H9 (cell line): ENCODE measurements around the gene ONECUT1. TPM values are rescaled to one million over a fixed set of nuclear protein-coding genes. Genes with fewer than 3 reads are reported as not detected.
A peak's percentile ranks its signal among the peaks of the same experiment; 100 is the strongest.

Experiments used
- DNase-seq: peaks from one replicate; pipeline ENCODE4 v3.0.0-alpha.2; 2017
- H2AFZ ChIP-seq: one replicate; pipeline ENCODE4 v1.6.1; 2013; ENCODE audit warnings: mild to moderate bottlenecking, low read length, control low read depth, moderate library complexity
- H2AK5ac ChIP-seq: 2 replicates; pipeline ENCODE4 v1.6.1; 2013; ENCODE audit warnings: low read length, control low read depth, mixed read lengths; ENCODE audit not compliant: insufficient read length
- H2BK120ac ChIP-seq: one replicate; pipeline ENCODE4 v1.6.1; 2013; ENCODE audit warnings: low read depth, mild to moderate bottlenecking, low read length, control low read depth, inconsistent platforms; ENCODE audit not compliant: poor library complexity, severe bottlenecking
- H2BK12ac ChIP-seq: 2 replicates; pipeline ENCODE4 v1.6.1; 2013; ENCODE audit warnings: low read length, control low read depth, mixed read lengths, low read depth; ENCODE audit not compliant: insufficient read length
- H2BK15ac ChIP-seq: 2 replicates; pipeline ENCODE4 v1.6.1; 2013; ENCODE audit warnings: low read depth, low read length, control low read depth
- H2BK20ac ChIP-seq: one replicate; pipeline ENCODE4 v1.6.1; 2013; ENCODE audit warnings: low read depth, mild to moderate bottlenecking, low read length, control low read depth, inconsistent platforms; ENCODE audit not compliant: poor library complexity, severe bottlenecking
- H2BK5ac ChIP-seq: 2 replicates; pipeline ENCODE4 v1.6.1; 2013; ENCODE audit warnings: low read length, control low read depth, mixed read lengths; ENCODE audit not compliant: insufficient read length
- H3K14ac ChIP-seq: 2 replicates; pipeline ENCODE4 v1.6.1; 2013; ENCODE audit warnings: low read length, control low read depth; ENCODE audit not compliant: insufficient read depth
- H3K18ac ChIP-seq: 2 replicates; pipeline ENCODE4 v1.6.1; 2013; ENCODE audit warnings: low read depth, mild to moderate bottlenecking, mixed read lengths, low read length, control low read depth; ENCODE audit not compliant: insufficient read length
- H3K23ac ChIP-seq: 2 replicates; pipeline ENCODE4 v1.6.1; 2013; ENCODE audit warnings: low read length, control low read depth, mixed read lengths, low read depth; ENCODE audit not compliant: insufficient read length
- H3K23me2 ChIP-seq: 2 replicates; pipeline ENCODE4 v1.6.1; 2013; ENCODE audit warnings: low read depth, mild to moderate bottlenecking, mixed read lengths, low read length, control low read depth; ENCODE audit not compliant: insufficient read length, poor library complexity, severe bottlenecking
- H3K27ac ChIP-seq: 2 replicates; pipeline ENCODE4 v1.5.1; 2013; ENCODE audit warnings: low read length, control low read depth, mixed read lengths, low read depth; ENCODE audit not compliant: insufficient read length
- H3K27me3 ChIP-seq: 2 replicates; pipeline ENCODE4 v1.6.1; 2013; ENCODE audit warnings: low read length, control low read depth, inconsistent platforms; ENCODE audit not compliant: insufficient read depth
- H3K4ac ChIP-seq: 2 replicates; pipeline ENCODE4 v1.6.1; 2013; ENCODE audit warnings: low read depth, mild to moderate bottlenecking, control low read depth, inconsistent platforms, low read length, moderate library complexity
- H3K4me1 ChIP-seq: 2 replicates; pipeline ENCODE4 v1.6.1; 2013; ENCODE audit warnings: low read length, control low read depth, inconsistent platforms; ENCODE audit not compliant: insufficient read depth
- H3K4me2 ChIP-seq: 2 replicates; pipeline ENCODE4 v1.6.1; 2013; ENCODE audit warnings: low read length, control low read depth, mixed read lengths; ENCODE audit not compliant: insufficient read length, insufficient read depth
- H3K56ac ChIP-seq: 2 replicates; pipeline ENCODE4 v1.6.1; 2013; ENCODE audit warnings: low read depth, mild to moderate bottlenecking, mixed read lengths, low read length, control low read depth; ENCODE audit not compliant: insufficient read length
- H3K79me1 ChIP-seq: 2 replicates; pipeline ENCODE4 v1.6.1; 2013; ENCODE audit warnings: low read depth, mild to moderate bottlenecking, moderate library complexity, low read length, control low read depth, inconsistent platforms; ENCODE audit not compliant: insufficient read depth, poor library complexity, severe bottlenecking
- H3K79me2 ChIP-seq: 2 replicates; pipeline ENCODE4 v1.6.1; 2013; ENCODE audit warnings: low read length, control low read depth, inconsistent platforms; ENCODE audit not compliant: insufficient read depth
- H3K9ac ChIP-seq: 2 replicates; pipeline ENCODE4 v1.6.1; 2013; ENCODE audit warnings: low read length, control low read depth, mixed read lengths; ENCODE audit not compliant: insufficient read length; ENCODE audit errors: extremely low read depth
- H3K9me3 ChIP-seq: one replicate; pipeline ENCODE4 v1.6.1; 2013; ENCODE audit warnings: low read depth, low read length, inconsistent platforms; ENCODE audit not compliant: control insufficient read depth
- H3T11ph ChIP-seq: one replicate; pipeline ENCODE4 v1.6.1; 2013; ENCODE audit warnings: mild to moderate bottlenecking, low read length, control low read depth, inconsistent platforms
- H4K20me1 ChIP-seq: one replicate; pipeline ENCODE4 v1.6.1; 2013; ENCODE audit not compliant: control insufficient read depth, insufficient read length, insufficient read depth
- H4K5ac ChIP-seq: 2 replicates; pipeline ENCODE4 v1.6.1; 2013; ENCODE audit warnings: low read depth, mild to moderate bottlenecking, mixed read lengths, low read length, control low read depth; ENCODE audit not compliant: insufficient read length
- H4K8ac ChIP-seq: replicated peaks from 2 replicates; pipeline ENCODE4 v1.6.1; 2013; ENCODE audit warnings: low read length, control low read depth, mixed read lengths, low read depth; ENCODE audit not compliant: insufficient read length
- H4K91ac ChIP-seq: 2 replicates; pipeline ENCODE4 v1.6.1; 2013; ENCODE audit warnings: low read depth, mild to moderate bottlenecking, moderate library complexity, mixed read lengths, low read length, control low read depth; ENCODE audit not compliant: insufficient read length
- H3K27ac Mint-ChIP-seq, 3 experiments: 2 replicates in 2 of 3; 3 replicates in 1 of 3; pipeline ENCODE4 v1.8.0; 2020 to 2021; ENCODE audit warnings: mixed read lengths in 3 of 3, mild to moderate bottlenecking in 1 of 3, moderate library complexity in 1 of 3
- H3K27me3 Mint-ChIP-seq: 2 replicates; pipeline ENCODE4 v1.8.0; 2021; ENCODE audit warnings: low read depth, mild to moderate bottlenecking, moderate library complexity, mixed read lengths
- H3K36me3 Mint-ChIP-seq, 3 experiments: 2 replicates in 2 of 3; 3 replicates in 1 of 3; pipeline ENCODE4 v1.8.0; 2020 to 2021; ENCODE audit warnings: low read depth in 3 of 3, mixed read lengths in 3 of 3; ENCODE audit not compliant: insufficient read depth in 1 of 3
- H3K4me1 Mint-ChIP-seq, 2 experiments: 2 replicates each; pipeline ENCODE4 v1.8.0; 2020; ENCODE audit warnings: mixed read lengths in 2 of 2
- H3K4me3 Mint-ChIP-seq, 2 experiments: 2 replicates in 1 of 2; 3 replicates in 1 of 2; pipeline ENCODE4 v1.8.0; 2020 to 2021; ENCODE audit warnings: mild to moderate bottlenecking in 2 of 2, mixed read lengths in 2 of 2, moderate library complexity in 1 of 2
- H3K9me3 Mint-ChIP-seq, 2 experiments: 2 replicates in 1 of 2; 3 replicates in 1 of 2; pipeline ENCODE4 v1.8.0; 2020; ENCODE audit warnings: mild to moderate bottlenecking in 2 of 2, mixed read lengths in 2 of 2, moderate library complexity in 1 of 2
- CTCF ChIP-seq: fragments of 200-600 bp; sonication (generic); conservative IDR thresholded peaks from 3 replicates; pipeline ENCODE4 v1.8.0; 2021; ENCODE audit warnings: antibody characterized with exemption, mild to moderate bottlenecking
- whole genome bisulfite sequencing: extraction: QIAGEN DNeasy Blood & Tissue Kit; methylation state at CpG from one replicate; pipeline ENCODE4 v1.1.7; 2013; ENCODE audit warnings: missing lambda C conversion rate, low lambda C conversion rate, mixed read lengths; ENCODE audit not compliant: insufficient read length; ENCODE audit errors: extremely low coverage; 5-methylcytosine and 5-hydroxymethylcytosine counted together
- total RNA-seq: library from RNA; stranded (reverse); gene quantifications from 2 replicates; pipeline ENCODE4 v1.2.1, GENCODE V29; 2021

The ONECUT1 gene
- total RNA-seq, 1 experiment from 2014 or later: 14.1 TPM

GRCh38 chr15:52787549-52788098, 2.5 kb downstream of the ONECUT1 start:
- no peak for DNase-seq
- H3K79me2 ChIP-seq: no peaks in the 10 kb centered on the region
- H3K14ac ChIP-seq: no peak overlapping the region
- peak overlapping the region; percentile 68 for H3K4me2 ChIP-seq
- H3K23ac ChIP-seq: no peak overlapping the region
- no peak overlapping the region for H2BK12ac ChIP-seq
- no peak overlapping the region for H3K27ac Mint-ChIP-seq
- no peak overlapping the region for H3K18ac ChIP-seq
- no peak overlapping the region for H2AK5ac ChIP-seq
- no peak overlapping the region for H4K91ac ChIP-seq
- no peak overlapping the region for H3K9ac ChIP-seq
- H2BK15ac ChIP-seq: no peak overlapping the region
- H3K36me3 Mint-ChIP-seq: peaks cover 0 to 24% (median 2%) of the 10 kb centered on the region in 3 experiments; a peak in 5 of 7 replicates
- H3K27ac ChIP-seq: no peak overlapping the region
- no peak overlapping the region for H4K8ac ChIP-seq
- peaks cover 54% of the 10 kb centered on the region for H3K23me2 ChIP-seq
- H3T11ph ChIP-seq: no peak overlapping the region
- H3K27me3 Mint-ChIP-seq: peaks cover 68% of the 10 kb centered on the region
- no CpG with 5 or more reads among the region's 27 CpGs for WGBS
- H3K4me3 Mint-ChIP-seq: peak overlapping the region; percentile 42 to 84
- H3K4me1 ChIP-seq: peaks cover 2% of the 10 kb centered on the region; the same call in 1 of the 2 replicates
- no peak overlapping the region for H3K4ac ChIP-seq
- peaks cover 67% of the 10 kb centered on the region for H3K27me3 ChIP-seq
- H3K56ac ChIP-seq: no peak overlapping the region
- no peaks in the 10 kb centered on the region for H3K79me1 ChIP-seq
- H4K5ac ChIP-seq: no peak overlapping the region
- TF ChIP-seq CTCF: no peak
- no peak overlapping the region for H2BK20ac ChIP-seq
- H4K20me1 ChIP-seq: no peaks in the 10 kb centered on the region
- peaks cover 54 to 79% of the 10 kb centered on the region in 2 experiments for H3K4me1 Mint-ChIP-seq
- H3K9me3 Mint-ChIP-seq: peaks cover 0 to 2% of the 10 kb centered on the region in 2 experiments; a peak in 2 of 5 replicates
- no peaks in the 10 kb centered on the region for H3K9me3 ChIP-seq
- H2BK120ac ChIP-seq: no peak overlapping the region
- H2BK5ac ChIP-seq: no peak overlapping the region
- H2AFZ ChIP-seq: no peak overlapping the region
